Mesendoderm (in vitro differentiated cells): ENCODE data around the gene PIK3C2B.
A peak's percentile ranks its signal among the peaks of the same experiment; 100 is the strongest.

Experiments used
- DNase-seq: peaks from one replicate; pipeline ENCODE4 v3.0.0; 2013
- H2AK5ac ChIP-seq: 2 replicates; pipeline ENCODE4 v1.6.1; 2013; ENCODE audit warnings: low read length, inconsistent platforms
- H2BK120ac ChIP-seq: 2 replicates; pipeline ENCODE4 v1.6.1; 2013; ENCODE audit warnings: low read depth, mild to moderate bottlenecking, low read length, moderate library complexity, mixed read lengths
- H2BK15ac ChIP-seq: replicated peaks from 2 replicates; pipeline ENCODE4 v1.6.1; 2013; ENCODE audit warnings: low read depth, mild to moderate bottlenecking, moderate library complexity
- H2BK5ac ChIP-seq: 2 replicates; pipeline ENCODE4 v1.6.1; 2013; ENCODE audit warnings: low read length, inconsistent platforms
- H3K18ac ChIP-seq: 2 replicates; pipeline ENCODE4 v1.6.1; 2013; ENCODE audit warnings: mild to moderate bottlenecking, low read length, mixed read lengths
- H3K23ac ChIP-seq: one replicate; pipeline ENCODE4 v1.6.1; 2013; ENCODE audit warnings: low read length
- H3K27ac ChIP-seq: 2 replicates; pipeline ENCODE4 v1.5.1; 2013; ENCODE audit warnings: low read depth, mild to moderate bottlenecking, inconsistent platforms, low read length, moderate library complexity
- H3K27me3 ChIP-seq: 2 replicates; pipeline ENCODE4 v1.6.1; 2013; ENCODE audit warnings: low read length, control low read depth, mild to moderate bottlenecking, inconsistent platforms; ENCODE audit not compliant: insufficient read depth, poor library complexity
- H3K36me3 ChIP-seq: 2 replicates; pipeline ENCODE4 v1.6.1; 2013; ENCODE audit warnings: low read length, inconsistent platforms; ENCODE audit not compliant: control insufficient read depth, insufficient read depth
- H3K4ac ChIP-seq: one replicate; pipeline ENCODE4 v1.6.1; 2013; ENCODE audit warnings: low read depth, mild to moderate bottlenecking, low read length, moderate library complexity
- H3K4me1 ChIP-seq: 2 replicates; pipeline ENCODE4 v1.6.1; 2013; ENCODE audit warnings: low read depth, low read length, inconsistent platforms; ENCODE audit not compliant: control insufficient read depth
- H3K4me2 ChIP-seq: 2 replicates; pipeline ENCODE4 v1.6.1; 2013; ENCODE audit warnings: low read length
- H3K4me3 ChIP-seq: 2 replicates; pipeline ENCODE4 v1.5.1; 2013; ENCODE audit warnings: mild to moderate bottlenecking, low read length
- H3K56ac ChIP-seq: one replicate; pipeline ENCODE4 v1.6.1; 2013; ENCODE audit warnings: low read length
- H3K79me1 ChIP-seq: 2 replicates; pipeline ENCODE4 v1.6.1; 2013; ENCODE audit warnings: low read length, inconsistent platforms
- H3K79me2 ChIP-seq: 2 replicates; pipeline ENCODE4 v1.6.1; 2013; ENCODE audit warnings: mild to moderate bottlenecking, low read length; ENCODE audit not compliant: control insufficient read depth, insufficient read depth
- H3K9ac ChIP-seq: 2 replicates; pipeline ENCODE4 v1.6.1; 2013; ENCODE audit warnings: low read length, inconsistent platforms
- H4K5ac ChIP-seq: one replicate; pipeline ENCODE4 v1.6.1; 2013; ENCODE audit warnings: low read length
- H4K8ac ChIP-seq: one replicate; pipeline ENCODE4 v1.6.1; 2013; ENCODE audit warnings: low read depth, mild to moderate bottlenecking, control low read depth, low read length, moderate library complexity
- WGBS: extraction: QIAGEN DNeasy Blood & Tissue Kit; methylation state at CpG from one replicate; pipeline ENCODE4 v1.1.7; 2013; ENCODE audit warnings: low lambda C conversion rate, missing lambda C conversion rate; ENCODE audit not compliant: insufficient coverage; ENCODE audit errors: extremely low coverage; 5-methylcytosine and 5-hydroxymethylcytosine counted together

PIK3C2B gene

DNA sequence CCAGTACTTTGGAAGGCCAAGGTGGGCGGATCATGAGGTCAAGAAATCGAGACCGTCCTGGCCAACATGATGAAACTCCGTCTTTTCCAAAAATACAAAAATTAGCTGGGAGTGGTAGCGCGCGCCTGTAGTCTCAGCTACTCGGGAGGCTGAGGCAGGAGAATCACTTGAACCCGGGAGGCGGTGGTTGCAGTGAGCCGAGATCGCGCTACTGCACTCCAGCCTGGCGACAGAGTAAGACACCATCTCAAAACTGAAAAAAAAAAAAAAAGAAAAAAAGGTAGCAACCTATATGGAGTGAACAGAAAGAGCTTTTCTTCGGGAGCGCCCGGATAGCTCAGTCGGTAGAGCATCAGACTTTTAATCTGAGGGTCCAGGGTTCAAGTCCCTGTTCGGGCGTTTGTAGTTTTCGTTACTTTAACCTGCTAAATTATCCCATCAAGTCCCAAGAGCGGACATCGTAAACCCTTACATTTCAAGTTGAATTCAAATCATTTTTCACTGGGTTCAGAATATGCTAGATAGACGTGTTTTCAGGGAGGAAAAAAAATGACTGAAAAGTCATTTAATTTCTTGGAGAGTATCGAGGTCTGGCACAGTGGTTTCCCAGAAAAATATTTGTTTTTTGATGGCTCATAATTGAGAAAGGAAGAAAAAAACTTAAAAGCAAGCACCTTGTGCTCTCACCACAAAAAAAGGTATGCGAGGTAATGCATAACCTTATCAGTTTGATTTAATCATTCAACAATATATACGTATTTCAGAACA, 11.8 kb upstream of the PIK3C2B start:
- no peak overlapping the region for H3K4ac ChIP-seq
- H3K4me3 ChIP-seq = peak overlapping the region; percentile 44
- no peaks in the 10 kb centered on the region for H3K36me3 ChIP-seq
- no peak overlapping the region for H4K8ac ChIP-seq
- H3K23ac ChIP-seq = no peak overlapping the region
- peak; percentile 95 for DNase-seq
- H3K4me1 ChIP-seq = no peaks in the 10 kb centered on the region
- H4K5ac ChIP-seq = no peak overlapping the region
- peak overlapping the region; percentile 42 for H3K56ac ChIP-seq
- H3K18ac ChIP-seq = no peak overlapping the region
- peak overlapping the region; percentile 54 for H3K4me2 ChIP-seq
- H3K27me3 ChIP-seq = no peaks in the 10 kb centered on the region
- no peak overlapping the region for H2BK120ac ChIP-seq
- H3K79me2 ChIP-seq = no peaks in the 10 kb centered on the region
- no peak overlapping the region for H2AK5ac ChIP-seq
- H2BK5ac ChIP-seq = no peak overlapping the region
- WGBS = no CpG with 5 or more reads among the region's 27 CpGs
- peak overlapping the region; percentile 67 for H3K9ac ChIP-seq
- no peak overlapping the region for H2BK15ac ChIP-seq
- no peaks in the 10 kb centered on the region for H3K79me1 ChIP-seq
- H3K27ac ChIP-seq = no peak overlapping the region

DNA sequence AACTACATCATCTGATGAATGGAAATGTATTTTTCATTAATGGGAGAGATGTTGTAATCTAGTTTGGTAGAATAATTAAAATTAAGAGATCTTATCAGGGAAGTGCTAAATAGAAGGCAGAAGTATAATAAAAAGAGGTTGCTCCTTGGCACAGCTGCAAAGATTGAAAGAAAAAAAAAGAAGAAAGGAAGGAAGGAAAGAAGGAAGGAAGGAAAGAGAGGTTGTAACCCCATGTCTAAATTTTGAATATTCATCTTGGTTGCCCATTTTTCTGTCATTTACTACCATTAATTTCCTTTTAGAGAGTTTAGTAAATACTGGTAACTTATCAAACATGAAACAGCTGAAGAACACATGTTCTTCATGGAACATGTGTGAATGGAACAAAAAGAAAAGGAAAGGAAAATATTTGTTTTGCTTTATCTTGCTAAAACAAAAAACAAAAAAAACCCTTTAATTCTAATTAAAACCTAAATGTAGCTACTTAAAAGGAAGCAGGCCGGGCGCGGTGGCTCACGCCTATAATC, 11.1 kb upstream of the PIK3C2B start:
- H2BK120ac ChIP-seq = no peak overlapping the region
- no peaks in the 10 kb centered on the region for H3K4me1 ChIP-seq
- H3K23ac ChIP-seq = no peak overlapping the region
- WGBS = no CpG with 5 or more reads among the region's 4 CpGs
- no peak overlapping the region for H4K5ac ChIP-seq
- peak overlapping the region; percentile 42 for H3K56ac ChIP-seq
- no peak overlapping the region for H3K4me2 ChIP-seq
- H3K36me3 ChIP-seq = no peaks in the 10 kb centered on the region
- peak overlapping the region; percentile 58 for H3K9ac ChIP-seq
- H3K79me2 ChIP-seq = no peaks in the 10 kb centered on the region
- H3K79me1 ChIP-seq = no peaks in the 10 kb centered on the region
- H3K4ac ChIP-seq = no peak overlapping the region
- H3K27ac ChIP-seq = no peak overlapping the region
- H2BK5ac ChIP-seq = no peak overlapping the region
- peak overlapping the region; percentile 44 for H3K4me3 ChIP-seq
- no peak overlapping the region for H2BK15ac ChIP-seq
- no peak overlapping the region for H4K8ac ChIP-seq
- H2AK5ac ChIP-seq = no peak overlapping the region
- no peaks in the 10 kb centered on the region for H3K27me3 ChIP-seq
- no peak overlapping the region for H3K18ac ChIP-seq
- no peak for DNase-seq

DNA sequence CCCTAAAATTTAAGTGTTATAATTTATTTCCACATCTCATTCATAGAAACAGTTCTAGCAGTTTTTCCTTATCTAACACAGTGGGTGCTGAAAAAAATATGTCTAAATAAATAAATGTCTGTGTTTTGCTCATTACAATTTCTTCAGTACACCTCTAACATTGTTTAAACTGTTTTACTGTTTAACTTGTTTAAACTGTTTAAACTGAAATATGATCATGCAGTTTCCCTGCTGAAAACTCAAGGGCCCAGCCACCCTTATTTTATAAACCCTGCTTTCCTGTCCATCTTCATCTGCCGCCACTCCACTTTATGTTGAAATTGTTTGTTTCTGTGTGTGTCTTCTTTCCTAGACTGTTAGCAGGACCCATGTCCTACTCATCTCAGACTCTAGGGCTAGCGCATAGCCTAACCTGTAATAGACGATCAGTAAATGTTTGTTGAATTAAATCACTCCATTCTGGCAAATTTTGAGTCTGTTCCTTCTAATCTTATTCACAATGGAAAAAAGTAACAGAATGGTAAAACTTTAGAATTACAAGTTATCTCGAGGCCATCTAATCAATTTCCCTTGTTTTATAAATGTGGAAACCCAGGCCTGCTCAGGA, 9.4 kb upstream of the PIK3C2B start:
- no peak overlapping the region for H2AK5ac ChIP-seq
- H3K79me2 ChIP-seq = no peaks in the 10 kb centered on the region
- H3K56ac ChIP-seq = no peak overlapping the region
- DNase-seq = no peak
- no peak overlapping the region for H3K9ac ChIP-seq
- no peak overlapping the region for H3K23ac ChIP-seq
- H3K18ac ChIP-seq = no peak overlapping the region
- H3K4me2 ChIP-seq = no peak overlapping the region
- H3K27me3 ChIP-seq = no peaks in the 10 kb centered on the region
- no peak overlapping the region for H3K27ac ChIP-seq
- H2BK15ac ChIP-seq = no peak overlapping the region
- no peak overlapping the region for H2BK120ac ChIP-seq
- H3K4ac ChIP-seq = no peak overlapping the region
- no peak overlapping the region for H4K8ac ChIP-seq
- H3K79me1 ChIP-seq = no peaks in the 10 kb centered on the region
- no peaks in the 10 kb centered on the region for H3K36me3 ChIP-seq
- H3K4me1 ChIP-seq = no peaks in the 10 kb centered on the region
- WGBS = no CpG with 5 or more reads among the region's 4 CpGs
- H3K4me3 ChIP-seq = no peak overlapping the region
- no peak overlapping the region for H4K5ac ChIP-seq
- no peak overlapping the region for H2BK5ac ChIP-seq

DNA sequence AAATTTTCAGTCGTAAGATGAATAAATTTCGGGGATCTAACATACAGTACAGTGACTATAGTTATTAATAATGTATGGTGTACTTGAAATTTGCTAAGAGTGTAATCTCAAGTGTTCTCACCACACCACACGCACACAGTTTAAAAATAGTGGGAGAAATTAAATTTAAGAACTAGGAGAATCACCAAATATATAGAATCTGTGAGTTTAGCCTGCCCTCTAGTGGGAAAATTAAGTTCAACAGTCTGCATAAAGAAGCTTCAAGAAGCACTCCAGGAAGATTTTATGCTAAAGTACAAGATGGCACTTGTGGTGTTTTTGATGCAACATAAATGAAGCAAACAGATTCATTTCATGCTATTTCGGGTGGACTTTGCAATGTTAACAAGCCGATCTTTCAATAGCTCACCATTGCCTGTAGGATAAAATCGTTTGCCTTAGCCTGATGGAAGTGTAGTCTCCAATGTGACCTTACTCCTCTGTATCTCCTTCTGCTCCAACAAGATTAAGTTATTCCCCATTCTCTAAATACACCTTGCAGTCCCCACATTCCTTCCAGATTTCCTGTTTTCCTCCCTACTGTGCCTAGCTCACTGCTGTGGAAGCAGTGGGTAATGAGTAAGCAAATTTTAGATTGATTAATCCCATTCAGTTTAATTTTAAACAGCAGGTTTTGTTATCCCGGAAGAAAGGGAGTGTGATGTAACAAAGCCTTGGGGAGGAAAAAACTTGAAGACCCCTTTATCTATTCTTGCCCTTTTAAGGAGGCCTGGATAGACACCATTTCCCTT, 8.7 kb upstream of the PIK3C2B start:
- Histone ChIP-seq H3K4me1 (no peaks in the 10 kb centered on the region), H2BK5ac (no peak overlapping the region), H3K27me3 (no peaks in the 10 kb centered on the region), H3K36me3 (no peaks in the 10 kb centered on the region), H3K18ac (no peak overlapping the region), H3K23ac (no peak overlapping the region), H2BK120ac (no peak overlapping the region), H3K4me2 (no peak overlapping the region), H2AK5ac (no peak overlapping the region), H4K8ac (no peak overlapping the region), H3K4me3 (no peak overlapping the region), H4K5ac (no peak overlapping the region), H3K79me1 (no peaks in the 10 kb centered on the region), H3K56ac (no peak overlapping the region), H3K27ac (no peak overlapping the region), H3K9ac (no peak overlapping the region), H3K79me2 (no peaks in the 10 kb centered on the region), H2BK15ac (no peak overlapping the region), H3K4ac (no peak overlapping the region)
- peak; percentile 75 for DNase-seq
- no CpG with 5 or more reads among the region's 7 CpGs for WGBS

DNA sequence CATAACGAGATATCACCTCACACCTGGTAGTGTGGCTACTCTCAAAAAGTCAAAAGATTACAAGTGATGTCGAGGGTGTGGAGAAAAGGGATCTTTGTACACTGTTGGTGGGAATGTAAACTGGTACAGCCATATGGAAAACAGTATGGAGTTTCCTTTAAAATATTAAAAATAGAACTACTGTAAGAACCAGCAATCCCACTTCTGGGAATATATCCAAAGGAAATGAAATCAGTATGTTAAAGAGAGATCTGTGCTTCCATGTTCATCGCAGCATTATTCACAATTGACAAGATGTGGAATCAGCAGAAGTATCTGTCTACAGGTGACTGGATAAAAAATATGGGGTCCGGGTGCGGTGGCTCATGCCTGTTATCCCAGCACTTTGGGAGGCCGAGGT, 7.6 kb upstream of the PIK3C2B start:
- no peak overlapping the region for H3K9ac ChIP-seq
- H2BK5ac ChIP-seq = no peak overlapping the region
- no peaks in the 10 kb centered on the region for H3K4me1 ChIP-seq
- H4K5ac ChIP-seq = no peak overlapping the region
- H2BK120ac ChIP-seq = no peak overlapping the region
- no peak overlapping the region for H2BK15ac ChIP-seq
- no peak overlapping the region for H3K4ac ChIP-seq
- H3K27ac ChIP-seq = no peak overlapping the region
- no peak overlapping the region for H3K23ac ChIP-seq
- H3K56ac ChIP-seq = no peak overlapping the region
- no CpG with 5 or more reads among the region's 6 CpGs for whole genome bisulfite sequencing
- H3K79me2 ChIP-seq = no peaks in the 10 kb centered on the region
- no peaks in the 10 kb centered on the region for H3K27me3 ChIP-seq
- no peak for DNase-seq
- no peak overlapping the region for H4K8ac ChIP-seq
- H3K4me3 ChIP-seq = no peak overlapping the region
- H2AK5ac ChIP-seq = no peak overlapping the region
- no peaks in the 10 kb centered on the region for H3K79me1 ChIP-seq
- no peak overlapping the region for H3K18ac ChIP-seq
- H3K36me3 ChIP-seq = no peaks in the 10 kb centered on the region
- H3K4me2 ChIP-seq = no peak overlapping the region
